NCI-H1105 treated with DMSO at 0.1 percent for 48 hours (cell line): ENCODE data around the gene GP1BB.

ENCODE experiments used
- DNase-seq: peaks from one replicate; lab custom pipeline; 2025; lab: John Stamatoyannopoulos, UW

The GP1BB gene

DNA sequence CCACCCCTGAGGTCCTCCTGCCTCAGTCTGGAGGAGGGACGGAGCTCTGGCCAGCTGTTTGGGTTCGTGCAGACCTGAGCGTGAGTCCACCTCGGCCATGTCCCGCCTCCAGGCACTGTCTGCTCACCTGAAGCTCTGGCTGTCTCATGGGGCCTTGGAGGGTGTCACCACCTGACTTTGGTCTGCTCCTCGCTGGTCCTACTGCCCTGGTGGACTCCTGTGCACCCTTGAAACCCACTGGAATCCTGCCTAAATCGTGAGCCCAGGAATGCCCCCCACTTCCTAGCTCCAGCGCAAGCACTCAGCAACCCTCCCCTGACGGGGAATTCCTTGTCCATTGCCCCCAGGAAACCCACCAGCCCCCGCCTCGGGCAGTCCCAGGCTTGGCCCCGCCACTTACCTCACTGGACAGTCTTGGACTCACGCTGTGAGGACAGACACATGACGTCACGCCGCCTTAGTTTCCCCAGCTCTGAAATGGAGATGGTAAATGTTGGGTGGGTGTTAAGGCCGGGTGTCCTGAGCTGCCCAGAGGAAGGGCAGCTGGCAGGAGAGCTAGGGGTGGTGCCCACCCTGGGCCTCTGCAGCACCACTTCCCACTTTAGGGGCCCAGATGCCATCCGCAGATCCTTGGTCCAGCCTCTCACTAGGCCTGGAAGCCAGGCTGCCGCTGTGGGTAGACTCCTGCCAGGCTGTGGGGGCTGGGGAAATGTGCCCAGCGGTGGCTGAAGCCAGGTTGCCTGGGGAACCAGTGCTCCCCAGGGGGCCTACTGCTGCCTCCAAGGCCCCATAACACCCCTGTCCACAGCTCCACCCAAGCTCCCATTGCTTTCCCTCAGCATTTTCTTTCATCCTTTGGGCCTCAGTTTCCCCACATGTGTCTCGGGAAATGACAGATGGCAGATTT, 19.1 kb downstream of the GP1BB start:
- DNase-seq, result no peak

DNA sequence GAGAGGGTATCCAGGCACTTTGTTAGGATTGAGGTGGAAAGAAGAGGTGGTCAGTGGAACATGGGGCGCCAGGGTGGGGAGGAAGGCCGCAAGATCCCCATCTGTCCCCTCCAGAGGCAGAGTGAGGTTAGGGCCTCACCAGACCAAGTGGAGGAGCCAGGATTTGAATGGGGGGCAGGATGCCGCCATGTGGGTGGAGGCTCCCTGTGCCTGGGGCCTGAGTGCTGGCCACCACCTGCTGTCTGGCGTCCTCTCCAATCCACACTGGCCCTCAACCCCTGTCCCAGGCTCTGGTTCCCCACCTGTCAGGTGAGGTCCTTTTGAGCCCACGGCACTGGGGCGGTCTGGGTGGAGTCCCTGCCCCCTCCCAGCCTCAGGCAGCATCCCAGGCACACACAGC, 19.7 kb downstream of the GP1BB start:
- DNase-seq, result no peak

GRCh38 chr22:19743651-19744050, 20.3 kb downstream of the GP1BB start:
- no peak for DNase-seq

DNA sequence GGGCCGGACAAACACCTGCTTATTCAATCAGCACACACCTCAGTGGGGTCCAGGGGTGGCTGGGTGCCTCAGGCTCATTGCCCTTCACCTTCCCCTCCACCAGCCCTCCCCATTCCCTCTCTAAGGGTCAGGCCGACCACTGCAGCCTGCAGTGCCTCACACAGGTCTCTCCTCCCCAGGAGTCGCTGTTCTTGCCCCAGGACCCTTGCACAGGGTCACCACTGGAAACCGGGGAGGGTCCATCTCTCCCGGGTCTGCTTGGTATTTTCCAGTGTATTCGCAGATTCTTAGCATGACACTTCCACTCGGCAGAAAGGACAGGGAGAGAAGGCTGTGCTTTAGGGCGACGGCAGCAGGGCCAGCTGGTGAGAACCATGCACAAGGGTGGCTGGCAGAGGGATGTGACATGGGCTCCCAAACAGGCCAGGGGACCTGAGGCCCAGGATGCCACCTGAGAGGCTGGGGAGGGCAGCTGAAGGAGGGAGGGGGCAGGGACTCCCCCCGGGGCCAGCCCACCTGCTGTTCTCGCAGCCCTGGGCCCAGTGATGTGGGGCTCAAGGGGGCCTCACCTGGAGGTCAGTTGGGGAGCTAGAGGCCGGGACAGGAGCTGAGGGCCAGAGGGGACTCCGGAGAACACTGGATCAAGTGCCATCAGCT, 21.1 kb downstream of the GP1BB start:
- no peak for DNase-seq

- DNase-seq, result no peak
These were observed 22.1 kb downstream of the GP1BB start for GRCh38 chr22:19745155-19746101.

DNA sequence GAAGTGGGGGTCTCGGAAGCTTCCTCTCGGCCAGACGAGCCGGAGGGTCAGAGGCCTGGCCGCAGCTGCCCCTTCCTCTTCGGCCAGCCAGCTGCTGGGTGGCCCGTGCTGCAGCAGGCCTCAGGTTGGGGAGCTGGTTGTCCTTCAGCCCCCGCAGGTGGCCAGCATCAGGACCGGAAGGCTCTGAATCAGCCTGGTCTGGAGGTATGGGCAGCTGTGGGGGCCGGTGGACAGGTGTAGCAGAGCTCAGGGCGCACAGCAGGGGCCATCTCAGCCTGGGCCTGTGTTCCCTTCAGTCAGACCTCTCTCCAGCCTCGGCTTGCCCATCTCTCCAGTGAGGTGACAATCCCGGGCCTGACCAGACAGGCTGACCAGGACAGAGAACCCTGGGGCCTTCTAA, 23.4 kb downstream of the GP1BB start:
- DNase-seq, result no peak

GRCh38 chr22:19747551-19747950, 24.2 kb downstream of the GP1BB start:
- no peak for DNase-seq

DNA sequence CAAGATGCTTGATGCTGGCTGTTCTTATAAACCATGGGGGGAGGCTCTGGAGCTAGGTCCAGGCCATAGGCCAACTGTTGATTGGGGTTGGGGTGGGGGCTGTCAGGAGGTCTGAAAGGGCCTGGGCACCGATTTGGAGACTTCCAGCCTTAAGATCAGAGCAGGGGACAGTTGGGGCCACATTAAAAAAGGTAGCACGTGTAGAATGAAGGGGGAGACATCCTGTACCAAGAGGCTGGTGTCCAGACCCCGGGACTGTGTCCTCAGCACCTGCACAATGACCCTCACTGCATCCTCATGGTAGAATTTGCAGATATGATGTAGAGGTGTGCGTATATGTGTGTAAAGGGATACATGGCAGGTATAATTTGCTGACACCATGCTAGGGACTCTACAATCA, 24.8 kb downstream of the GP1BB start:
- DNase-seq, result no peak

- DNase-seq, result no peak
These were observed 25.8 kb downstream of the GP1BB start for GRCh38 chr22:19748991-19749664.

DNA sequence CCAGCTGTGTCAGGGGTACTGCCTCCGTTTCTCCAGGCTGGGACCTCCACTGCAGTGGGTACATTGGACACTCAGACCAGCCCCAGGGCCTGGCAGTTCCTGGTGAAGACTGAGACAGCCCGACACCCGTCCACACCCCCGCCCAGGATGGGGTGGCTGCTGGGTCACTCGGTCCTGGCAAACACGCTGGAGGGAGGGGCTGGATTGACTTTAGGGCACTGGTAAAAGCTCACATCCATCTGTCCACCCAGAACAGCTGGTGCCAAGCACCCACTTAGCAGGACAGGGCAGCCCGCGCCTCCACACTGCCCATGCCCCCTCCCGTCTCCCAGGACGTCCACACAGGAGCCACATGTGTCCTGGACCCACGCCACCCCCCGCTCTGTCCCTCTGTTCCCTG, 26.5 kb downstream of the GP1BB start:
- no peak for DNase-seq

DNA sequence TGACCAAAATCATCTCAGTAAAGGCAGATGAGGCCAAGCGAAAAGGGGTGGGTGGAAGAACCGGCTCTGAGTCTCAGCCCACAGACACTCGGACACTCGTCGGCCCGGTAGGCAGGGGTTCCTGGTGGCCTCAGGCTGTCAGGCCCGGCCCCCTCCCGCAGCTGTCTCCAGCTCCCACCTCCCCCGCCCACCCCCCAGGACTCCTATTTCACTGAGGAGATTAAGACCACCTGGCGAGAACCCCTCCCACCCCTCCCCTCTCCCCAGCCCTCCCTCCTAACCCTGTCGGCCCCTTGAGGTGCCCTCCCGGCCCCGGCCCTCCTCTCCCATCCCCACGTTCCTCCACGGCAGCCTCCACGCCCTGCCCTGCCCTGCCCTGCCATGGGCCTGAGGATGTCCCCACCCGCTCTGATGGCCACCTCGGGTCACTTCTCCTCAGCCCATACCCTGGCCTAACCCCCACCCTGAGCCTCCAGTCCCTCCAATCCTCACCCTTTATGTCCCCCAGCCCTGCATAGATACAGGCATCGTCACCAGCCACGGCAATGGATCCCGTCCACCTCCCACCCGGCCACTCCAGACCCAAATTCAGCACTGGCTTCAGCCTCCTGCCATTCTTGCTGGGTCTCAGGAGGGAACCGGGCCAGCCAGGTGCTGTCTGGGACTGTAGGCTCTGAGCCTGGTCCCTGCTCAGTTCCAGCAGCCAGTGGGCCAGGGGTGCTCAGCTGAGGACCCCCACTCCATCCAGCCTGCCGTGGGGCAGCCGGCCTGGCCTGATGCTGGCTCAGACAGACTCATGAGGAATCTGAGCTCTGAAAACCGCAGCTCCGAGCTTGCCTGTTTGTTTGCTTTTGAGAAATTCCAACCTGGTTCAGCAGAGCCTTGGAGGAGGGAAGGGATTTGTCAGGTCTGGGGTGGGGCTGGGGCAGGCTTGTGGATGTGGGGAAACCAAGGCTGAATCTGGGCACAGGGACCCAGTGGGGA, 27.5 kb downstream of the GP1BB start:
- DNase-seq, result no peak

GRCh38 chr22:19751497-19752245, 28.3 kb downstream of the GP1BB start:
- no peak for DNase-seq

GRCh38 chr22:19753090-19753842, 29.9 kb downstream of the GP1BB start:
- no peak for DNase-seq

DNA sequence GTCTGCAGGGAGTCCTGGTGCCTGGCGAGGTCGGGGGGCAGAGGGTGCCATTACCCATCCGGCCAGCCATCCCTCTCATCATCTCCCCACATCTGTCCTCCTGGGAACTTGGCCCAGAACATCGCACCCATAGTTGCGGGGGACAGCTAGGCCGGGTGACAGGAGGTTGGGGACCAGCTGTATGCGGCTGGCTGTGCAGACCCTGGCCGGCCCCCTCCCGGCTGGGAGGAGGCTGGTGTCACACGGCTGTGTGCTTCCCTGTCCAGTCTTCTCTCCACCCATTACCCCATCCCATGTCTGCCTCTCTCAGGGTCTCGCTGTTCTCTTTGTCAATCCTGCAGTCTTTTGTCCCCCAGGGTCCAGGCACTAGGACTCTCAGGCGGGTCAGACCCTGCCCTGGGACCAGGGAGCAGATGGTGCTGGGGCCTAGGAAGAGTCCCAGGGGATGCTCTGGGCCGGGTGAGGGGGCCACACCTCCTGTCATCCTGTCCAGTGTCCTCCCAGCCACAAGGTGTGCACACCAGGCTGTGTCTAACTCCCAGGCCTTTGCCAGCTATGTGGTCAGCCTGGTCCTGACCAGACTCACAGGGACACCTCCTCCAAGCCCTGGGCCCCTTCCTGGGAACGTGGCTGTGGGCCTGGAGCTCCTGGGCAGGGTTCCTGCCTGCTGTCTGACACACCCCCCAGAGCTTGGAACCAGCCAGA, 30.8 kb downstream of the GP1BB start:
- no peak for DNase-seq

DNA sequence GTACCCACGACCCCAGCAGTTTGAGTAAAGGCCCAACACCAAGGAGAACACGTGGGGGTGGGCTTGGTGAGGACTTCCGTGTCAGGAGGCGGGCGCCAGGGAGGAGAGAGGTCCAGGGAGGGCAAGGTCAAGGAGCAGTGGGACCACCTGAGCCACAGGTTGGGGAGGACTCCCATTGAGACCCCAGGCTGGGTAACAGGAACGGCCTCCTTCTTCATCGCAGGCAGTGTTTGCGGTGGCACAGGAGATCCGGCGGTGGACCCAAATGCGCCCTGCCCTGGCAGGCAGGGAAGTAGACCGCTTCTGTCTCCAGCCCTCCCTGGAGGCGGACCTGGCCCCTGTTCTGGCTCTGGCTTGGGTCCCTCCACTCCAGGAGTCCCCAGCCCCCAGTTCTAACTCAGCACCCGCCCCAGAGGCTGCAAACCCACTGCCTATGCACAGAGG, 31.4 kb downstream of the GP1BB start:
- DNase-seq, result no peak

DNA sequence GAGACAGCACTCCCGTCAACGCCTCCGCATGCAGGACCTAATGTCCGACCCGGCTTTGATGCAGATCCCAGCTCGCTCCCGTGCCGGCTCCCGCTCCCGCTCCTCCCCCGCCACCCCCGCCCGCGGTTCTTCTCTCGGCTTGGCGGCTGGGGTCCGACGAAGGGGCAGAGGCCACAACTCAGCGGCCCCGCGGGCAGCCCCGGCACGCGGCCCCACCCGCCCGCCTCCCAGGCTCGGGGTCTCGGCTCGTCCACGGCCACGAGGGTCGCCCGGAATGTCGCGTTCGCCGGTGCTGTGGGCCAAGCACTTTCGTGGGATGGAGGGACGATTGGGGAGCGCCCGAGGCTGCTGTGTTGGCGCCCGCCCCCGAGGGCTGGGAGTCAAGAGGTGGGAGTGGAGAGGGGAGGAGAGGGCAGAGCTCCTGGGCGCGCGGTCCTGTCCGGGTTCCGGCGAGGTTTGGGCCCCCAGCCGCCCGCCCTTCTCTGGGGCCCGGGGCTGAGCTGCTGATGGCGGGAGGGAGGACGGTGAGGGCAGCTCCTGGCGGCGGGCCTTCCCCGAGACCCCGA, 31.9 kb downstream of the GP1BB start:
- DNase-seq, result no peak

- peak; percentile 3 for DNase-seq
These were observed 32.5 kb downstream of the GP1BB start for GRCh38 chr22:19755722-19756287.
